Ovary (tissue), 9 donors: ENCODE results near the gene S100A5. TPM values are rescaled to one million over a fixed set of nuclear protein-coding genes. Genes with fewer than 3 reads are reported as not detected.
A peak's percentile ranks its signal among the peaks of the same experiment; 100 is the strongest.

Experiments used
- DNase-seq, 5 donors: peaks; one replicate each; pipeline ENCODE4 v3.0.0-alpha.2; 2019 to 2020
- H3K27ac ChIP-seq, 2 donors: fragments of 200-600 bp; one replicate each; pipeline versions ENCODE4 v1.5.1 to v1.8.0; 2019 to 2022
- H3K27me3 ChIP-seq: fragments of 200-600 bp; one replicate; pipeline ENCODE4 v1.8.0; 2022
- H3K36me3 ChIP-seq: fragments of 200-600 bp; sonication (generic); one replicate; pipeline ENCODE4 v1.5.1; 2019
- H3K4me1 ChIP-seq: one replicate; pipeline ENCODE4 v1.8.1; 2013; ENCODE audit warnings: mild to moderate bottlenecking, moderate library complexity; ENCODE audit not compliant: insufficient read depth
- H3K4me3 ChIP-seq: fragments of 200-600 bp; sonication (generic); one replicate; pipeline ENCODE4 v1.5.1; 2017
- H3K9me3 ChIP-seq, 2 donors: fragments of 200-600 bp in 1 of 2; sonication (generic) in 1 of 2; one replicate each; pipeline versions ENCODE4 v1.5.1 to v1.8.1; 2013 to 2019; ENCODE audit warnings: mild to moderate bottlenecking in 1 of 2, moderate library complexity in 1 of 2
- CTCF ChIP-seq, 3 donors: fragments of 450-650 bp in 2 of 3; fragments of 200-600 bp in 1 of 3; IDR thresholded peaks; one replicate each; pipeline versions ENCODE4 v1.5.1 to v1.8.0; 2016 to 2022; ENCODE audit warnings: antibody characterized with exemption in 3 of 3, mild to moderate bottlenecking in 1 of 3
- EP300 ChIP-seq: sonication (generic); formaldehyde crosslinking; IDR thresholded peaks from one replicate; pipeline ENCODE4 v1.6.1; 2017; ENCODE audit warnings: antibody characterized with exemption
- POLR2A ChIP-seq: fragments of 450-650 bp; IDR thresholded peaks from one replicate; pipeline ENCODE4 v1.6.1; 2017; ENCODE audit warnings: antibody characterized with exemption, mild to moderate bottlenecking, moderate library complexity
- WGBS, 3 donors: extraction: QIAGEN DNeasy Blood & Tissue Kit in 1 of 3; methylation state at CpG; one replicate each; pipeline versions ENCODE4 v1.1.5 to v1.1.7; 2013 to 2017; 5-methylcytosine and 5-hydroxymethylcytosine counted together
- intact Hi-C, 4 donors: fragments of 100-400 bp; cut with DNase I; formaldehyde crosslinking; loops; one replicate each; pipeline versions ENCODE4 v1.11.0 to v1.15.1; 2022 to 2023
- polyA plus RNA-seq, 2 donors: library from polyadenylated mRNA; stranded (reverse); fragments of 200-250 nt in 1 of 2; fragments of 350-450 nt in 1 of 2; fragmentation: Illumina TruSeq in 1 of 2; extraction: RNeasy Lipid Tissue Mini Kit (QIAGEN cat#74804) in 1 of 2; gene quantifications; one replicate each; pipeline ENCODE4 v1.2.3, GENCODE V29; 2013 to 2014
- total RNA-seq, 7 donors: library from RNA; depleted of rRNA in 2 of 7; stranded (reverse); fragments of >200 nt in 2 of 7; fragmentation: NEBNext Ultra II Directional in 3 of 7; extraction: Animal tissue kit (Norgen Biotek cat#: 25700) in 3 of 7; gene quantifications; one replicate each; pipeline versions ENCODE4 v1.1.0 to v1.2.4, GENCODE V29; 2016 to 2023
- donor health status: DM: no; HTN: no; CAD: no; lungs with moderate emphysema.
- donor health status: DM: no; HTN: no; CAD: no.
- donor health status: Bipolar disorder and iron deficiency.
- donor health status: DM: yes; HTN: yes; CAD: no.
- donor health status: DM: no; HTN: no; CAD: no.
- donor health status: DM: yes; HTN: yes; CAD: no.

The S100A5 gene
- total and polyA plus RNA-seq, 9 donors = not detected

GRCh38 chr1:153547560-153548551 lies 7.1 kb upstream of the S100A5 start:
- Histone ChIP-seq H3K27ac (no peak overlapping the region), H3K27me3 (no peaks in the 10 kb centered on the region), H3K4me3 (no peak overlapping the region), H3K9me3 (no peaks in the 10 kb centered on the region), H3K36me3 (no peaks in the 10 kb centered on the region), H3K4me1 (peaks cover 28% of the 10 kb centered on the region)
- TF ChIP-seq POLR2A (no peak), EP300 (no peak), CTCF (IDR thresholded peaks at IDR 0.05) (no peak)
- WGBS, 3 donors = 84 to 88% (median 86%) methylated on average over 19 of the region's 19 CpGs
- peak in 2 of 5 donors; percentile 17 to 23 for DNase-seq
- intact Hi-C loops = no loop called here

- 79 to 82% (median 80%) methylated on average over 14 of the region's 14 CpGs for WGBS, 3 donors
- no peak overlapping the region for H3K27ac ChIP-seq
- TF ChIP-seq POLR2A (no peak), CTCF (IDR thresholded peaks at IDR 0.05) (no peak), EP300 (no peak)
- intact Hi-C loops = no loop called here
- no peak overlapping the region for H3K4me3 ChIP-seq
- peak in 2 of 5 donors; percentile 9 to 23 for DNase-seq
- H3K9me3 ChIP-seq = no peaks in the 10 kb centered on the region
- H3K4me1 ChIP-seq = peaks cover 29% of the 10 kb centered on the region
- no peaks in the 10 kb centered on the region for H3K36me3 ChIP-seq
- no peaks in the 10 kb centered on the region for H3K27me3 ChIP-seq
These were observed 6.2 kb upstream of the S100A5 start for GRCh38 chr1:153546796-153547559.

GRCh38 chr1:153546371-153546770 lies 5.6 kb upstream of the S100A5 start:
- DNase-seq = peak in 2 of 5 donors; percentile 13 to 15
- 91 to 93% (median 93%) methylated on average over 8 of the region's 8 CpGs for WGBS, 3 donors
- H3K4me1 ChIP-seq = peaks cover 29% of the 10 kb centered on the region

More at GRCh38 chr1:153546371-153546770, 5.6 kb upstream of the S100A5 start:
- Histone ChIP-seq H3K27me3 (no peaks in the 10 kb centered on the region), H3K27ac (no peak overlapping the region), H3K9me3 (no peaks in the 10 kb centered on the region), H3K4me3 (no peak overlapping the region), H3K36me3 (no peaks in the 10 kb centered on the region)
- intact Hi-C loops = no loop called here
- TF ChIP-seq EP300 (no peak), CTCF (IDR thresholded peaks at IDR 0.05) (no peak), POLR2A (no peak)
